GM10266 (cell line): ENCODE results near the gene NUP93.

Experiments
- DNase-seq: peaks from one replicate; pipeline ENCODE4 v3.0.0; 2012; ENCODE audit errors: extremely low spot score
- CTCF ChIP-seq: IDR thresholded peaks from 2 replicates; pipeline ENCODE4 v1.5.1; 2012; ENCODE audit warnings: mild to moderate bottlenecking, low read depth; ENCODE audit not compliant: control insufficient read depth, insufficient read depth; ENCODE audit errors: missing control alignments

The NUP93 gene

DNA sequence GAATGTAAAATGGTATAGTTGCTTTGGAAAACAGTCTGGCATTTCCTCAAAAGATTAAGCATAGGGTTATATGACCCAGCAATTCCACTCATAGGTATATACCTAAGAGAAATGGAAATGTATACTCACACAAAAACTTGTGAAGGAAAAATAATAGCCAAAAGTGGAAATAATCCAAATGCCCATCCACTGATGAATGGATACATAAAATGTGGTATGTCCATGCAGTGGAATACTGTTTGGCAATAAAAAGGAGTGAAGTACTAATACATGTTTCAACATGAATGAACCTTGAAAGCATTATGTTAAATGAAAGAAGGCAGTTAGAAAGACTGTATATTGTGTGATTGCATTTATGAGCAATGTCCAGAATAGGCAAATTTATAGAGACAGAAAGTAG lies 25.1 kb downstream of the NUP93 start:
- no peak for DNase-seq
- no peak for TF ChIP-seq CTCF

- DNase-seq, result no peak
- TF ChIP-seq CTCF, result no peak
These were observed 28.5 kb downstream of the NUP93 start for GRCh38 chr16:56758432-56758831.

- DNase-seq, result no peak
- TF ChIP-seq CTCF, result no peak
These were observed 29.0 kb downstream of the NUP93 start for GRCh38 chr16:56758930-56759329.

DNA sequence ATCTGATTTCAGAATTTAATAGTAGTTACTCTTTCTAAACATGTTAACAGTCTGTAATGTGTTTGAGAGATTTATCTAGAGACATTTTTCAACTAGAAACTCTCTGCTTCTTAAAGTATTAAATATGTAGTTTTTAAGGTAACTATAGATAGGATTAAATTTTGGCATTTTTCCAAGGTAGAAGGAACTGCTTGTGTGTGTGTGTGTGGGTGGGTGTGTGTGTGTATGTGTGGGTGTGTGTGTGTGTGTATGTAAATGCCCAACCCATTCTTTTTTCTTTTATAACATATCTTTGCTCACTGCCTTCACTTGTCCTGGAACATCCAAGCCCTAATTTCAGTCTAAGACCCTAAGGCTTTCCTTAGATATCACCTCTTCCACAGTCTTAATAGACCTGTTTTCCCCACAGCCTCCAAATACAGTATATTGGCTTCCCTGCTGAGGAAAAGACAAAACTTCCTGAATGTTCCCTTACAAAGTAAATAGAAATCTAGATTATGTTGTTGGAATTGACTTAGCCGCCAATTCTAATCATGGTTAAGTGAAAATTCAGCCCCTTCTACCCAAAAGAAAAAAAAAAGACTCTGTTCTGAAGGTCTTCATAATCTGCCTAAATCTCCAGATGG lies 33.5 kb downstream of the NUP93 start:
- no peak for DNase-seq
- no peak for TF ChIP-seq CTCF

- no peak for DNase-seq
- TF ChIP-seq CTCF, result no peak
These were observed 34.9 kb downstream of the NUP93 start for GRCh38 chr16:56764835-56765234.

- TF ChIP-seq CTCF, result no peak
- no peak for DNase-seq
These were observed 36.0 kb downstream of the NUP93 start for GRCh38 chr16:56765949-56766348.

DNA sequence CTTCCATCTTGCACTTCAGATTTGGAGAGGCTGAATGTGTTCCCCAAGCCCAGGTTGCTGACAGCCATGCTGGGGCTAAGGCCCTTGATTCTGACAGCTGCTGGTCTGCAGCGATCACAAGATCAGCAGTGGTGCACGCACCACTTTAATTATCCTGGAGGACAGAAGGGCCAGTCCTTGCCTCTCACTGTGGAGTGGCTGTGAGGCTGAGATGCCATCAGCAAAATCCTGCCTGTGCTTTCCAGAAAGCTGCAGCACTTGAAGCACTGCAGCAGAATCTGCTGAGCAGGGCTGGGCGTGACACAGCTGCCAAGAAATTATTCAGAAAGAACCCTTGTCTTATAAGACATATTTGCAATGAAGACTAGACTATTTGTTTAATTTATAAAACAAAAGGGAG lies 37.1 kb downstream of the NUP93 start:
- TF ChIP-seq CTCF, result no peak
- DNase-seq, result no peak
